ENCODE results near the gene CCT7. TPM values are rescaled to one million over a fixed set of nuclear protein-coding genes. Genes with fewer than 3 reads are reported as not detected.
A peak's percentile ranks its signal among the peaks of the same experiment; 100 is the strongest.

CCT7 gene
- total and polyA plus RNA-seq, 8 donors = 72.7 to 141 (median 105) TPM

DNA sequence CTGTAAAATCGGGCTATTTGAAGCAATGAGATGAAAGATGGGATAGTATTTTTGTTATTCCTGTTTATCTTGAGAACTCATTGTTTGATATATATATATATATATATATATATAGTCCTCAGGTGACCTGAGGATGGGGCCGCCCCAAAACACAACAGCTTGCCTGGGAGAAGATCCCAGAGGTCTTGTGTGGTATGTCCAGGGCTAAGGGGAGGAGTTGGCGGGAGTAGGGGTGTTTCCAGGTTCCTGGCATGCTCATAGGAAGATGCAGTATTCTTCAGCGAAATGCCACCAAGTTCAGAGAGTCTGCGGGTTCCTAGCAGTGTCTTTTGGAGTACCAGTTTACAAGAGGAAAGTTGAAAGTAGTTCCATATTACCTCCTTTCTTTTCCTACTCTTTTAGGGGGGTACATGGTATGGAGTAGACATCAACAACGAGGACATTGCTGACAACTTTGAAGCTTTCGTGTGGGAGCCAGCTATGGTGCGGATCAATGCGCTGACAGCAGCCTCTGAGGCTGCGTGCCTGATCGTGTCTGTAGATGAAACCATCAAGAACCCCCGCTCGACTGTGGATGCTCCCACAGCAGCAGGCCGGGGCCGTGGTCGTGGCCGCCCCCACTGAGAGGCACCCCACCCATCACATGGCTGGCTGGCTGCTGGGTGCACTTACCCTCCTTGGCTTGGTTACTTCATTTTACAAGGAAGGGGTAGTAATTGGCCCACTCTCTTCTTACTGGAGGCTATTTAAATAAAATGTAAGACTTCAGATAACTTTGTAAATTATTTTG lies 18.3 kb downstream of the CCT7 start:
- peaks cover 0 to 5% (median 0%) of the 10 kb centered on the region in 3 donors for H3K4me1 ChIP-seq
- intact Hi-C loops (cut with DNase I) = no loop called here
- ATAC-seq (no peak), FAIRE-seq (no peak), DNase-seq (peak in 1 of 6 donors; percentile 45)
- peaks cover 8 to 47% (median 19%) of the 10 kb centered on the region in 3 donors for H3K36me3 ChIP-seq
- H3K4me3 ChIP-seq = no peak overlapping the region
- no peaks in the 10 kb centered on the region for H3K9me3 ChIP-seq
- no peak overlapping the region for H3K27ac ChIP-seq
- H3K27me3 ChIP-seq = no peaks in the 10 kb centered on the region
- TF ChIP-seq, protein P1, sequence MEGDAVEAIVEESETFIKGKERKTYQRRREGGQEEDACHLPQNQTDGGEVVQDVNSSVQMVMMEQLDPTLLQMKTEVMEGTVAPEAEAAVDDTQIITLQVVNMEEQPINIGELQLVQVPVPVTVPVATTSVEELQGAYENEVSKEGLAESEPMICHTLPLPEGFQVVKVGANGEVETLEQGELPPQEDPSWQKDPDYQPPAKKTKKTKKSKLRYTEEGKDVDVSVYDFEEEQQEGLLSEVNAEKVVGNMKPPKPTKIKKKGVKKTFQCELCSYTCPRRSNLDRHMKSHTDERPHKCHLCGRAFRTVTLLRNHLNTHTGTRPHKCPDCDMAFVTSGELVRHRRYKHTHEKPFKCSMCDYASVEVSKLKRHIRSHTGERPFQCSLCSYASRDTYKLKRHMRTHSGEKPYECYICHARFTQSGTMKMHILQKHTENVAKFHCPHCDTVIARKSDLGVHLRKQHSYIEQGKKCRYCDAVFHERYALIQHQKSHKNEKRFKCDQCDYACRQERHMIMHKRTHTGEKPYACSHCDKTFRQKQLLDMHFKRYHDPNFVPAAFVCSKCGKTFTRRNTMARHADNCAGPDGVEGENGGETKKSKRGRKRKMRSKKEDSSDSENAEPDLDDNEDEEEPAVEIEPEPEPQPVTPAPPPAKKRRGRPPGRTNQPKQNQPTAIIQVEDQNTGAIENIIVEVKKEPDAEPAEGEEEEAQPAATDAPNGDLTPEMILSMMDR (IDR thresholded peaks at IDR 0.05) = no peak
- WGBS, 2 donors = 89 to 95% methylated on average over 17 of the region's 17 CpGs

DNA sequence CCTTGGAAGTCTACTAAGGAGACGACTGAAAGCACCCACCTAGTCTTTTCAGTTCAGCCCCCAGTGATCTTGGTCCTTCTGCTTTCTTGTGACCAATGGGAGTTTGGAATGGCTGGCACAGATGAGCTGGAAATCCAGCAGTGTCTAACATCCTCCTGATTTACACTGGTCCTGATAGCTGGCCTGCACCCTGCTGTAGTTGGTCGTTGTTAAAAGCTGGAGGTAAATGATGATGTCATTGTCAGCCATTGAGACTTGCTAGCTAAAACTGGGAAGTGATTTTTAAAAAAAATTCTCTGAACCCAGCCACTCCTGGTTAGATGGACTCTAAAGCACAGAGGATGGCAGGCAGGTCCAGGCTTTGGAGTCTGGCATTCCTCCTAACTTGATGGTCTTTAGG lies 19.3 kb downstream of the CCT7 start:
- no peaks in the 10 kb centered on the region for H3K9me3 ChIP-seq
- no peak overlapping the region for H3K27ac ChIP-seq
- H3K27me3 ChIP-seq = no peaks in the 10 kb centered on the region
- no peak for ATAC-seq
- WGBS, 2 donors = 59 to 79% methylated on average over 2 of the region's 2 CpGs
- peaks cover 7 to 39% (median 15%) of the 10 kb centered on the region in 3 donors for H3K36me3 ChIP-seq
- H3K4me1 ChIP-seq = peaks cover 0 to 5% (median 0%) of the 10 kb centered on the region in 3 donors
- H3K4me3 ChIP-seq = no peak overlapping the region
- FAIRE-seq = no peak
- intact Hi-C loops (cut with DNase I) = no loop called here
- DNase-seq = no peak
- TF ChIP-seq, protein P1 (IDR thresholded peaks at IDR 0.05) = no peak

DNA sequence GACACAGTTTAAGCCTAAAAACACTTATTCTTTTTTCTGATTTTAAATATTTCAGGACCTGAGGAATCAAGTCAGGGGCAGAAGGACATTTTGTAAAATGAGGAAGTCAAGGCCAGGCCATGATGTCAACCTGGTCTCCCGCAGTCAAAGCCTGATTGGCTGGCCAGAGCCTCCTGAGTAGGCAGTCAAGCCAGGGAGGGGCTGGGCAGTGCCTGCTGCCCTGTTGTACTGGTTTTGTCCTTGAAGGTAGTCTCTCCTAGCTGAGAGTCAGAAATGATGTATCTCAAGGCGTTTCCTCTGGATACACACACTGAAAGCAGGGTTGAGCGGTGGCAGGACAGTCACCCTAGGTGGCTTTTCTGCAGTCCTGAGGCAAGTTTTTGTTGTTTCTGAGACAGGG lies 19.8 kb downstream of the CCT7 start:
- H3K4me3 ChIP-seq = no peak overlapping the region
- intact Hi-C loops (cut with DNase I) = no loop called here
- TF ChIP-seq, protein P1 (IDR thresholded peaks at IDR 0.05) = no peak
- FAIRE-seq (no peak), DNase-seq (no peak), ATAC-seq (peak in 3 of 4 donors; percentile 9 to 51 (median 16))
- H3K27ac ChIP-seq = no peak overlapping the region
- H3K4me1 ChIP-seq = peaks cover 0 to 5% (median 0%) of the 10 kb centered on the region in 3 donors
- H3K36me3 ChIP-seq = peaks cover 3 to 34% (median 11%) of the 10 kb centered on the region in 3 donors
- WGBS, 2 donors = 79 to 82% methylated on average over 3 of the region's 3 CpGs
- no peaks in the 10 kb centered on the region for H3K9me3 ChIP-seq
- no peaks in the 10 kb centered on the region for H3K27me3 ChIP-seq

DNA sequence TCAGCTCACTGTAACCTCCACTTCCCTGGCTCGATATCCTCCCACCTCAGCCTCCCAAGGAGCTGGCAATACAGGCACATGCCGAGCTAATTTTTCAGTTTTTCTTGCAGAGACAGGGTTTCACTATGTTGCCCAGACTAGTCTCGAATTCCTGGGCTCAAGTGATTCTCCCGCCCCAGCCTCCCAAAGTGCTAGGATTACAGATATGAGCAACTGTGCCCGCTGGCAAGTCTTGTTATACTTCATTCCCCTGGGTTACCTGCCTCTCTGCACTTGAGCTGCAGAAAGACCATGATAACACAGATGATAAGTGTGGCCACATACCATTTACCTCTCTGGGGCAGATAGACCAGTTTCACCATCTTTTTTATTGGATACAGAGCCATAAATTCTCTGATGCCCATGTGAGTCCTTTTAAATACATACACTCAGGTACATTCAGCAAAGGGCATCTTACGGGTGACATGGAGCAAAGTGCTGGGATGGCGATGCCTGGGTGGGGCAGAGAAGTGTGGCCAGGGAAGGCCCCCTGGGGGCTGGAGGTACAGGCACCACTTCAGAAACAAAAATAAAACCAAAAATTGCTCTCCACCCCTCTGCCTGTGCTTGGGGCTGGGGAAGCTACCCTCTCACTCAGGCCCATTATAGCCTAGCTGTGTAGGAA lies 20.4 kb downstream of the CCT7 start:
- H3K36me3 ChIP-seq = peaks cover 0 to 28% (median 11%) of the 10 kb centered on the region in 3 donors
- intact Hi-C loops (cut with DNase I) = no loop called here
- DNase-seq (no peak), ATAC-seq (no peak), FAIRE-seq (no peak)
- 91 to 96% methylated on average over 7 of the region's 7 CpGs for WGBS, 2 donors
- H3K9me3 ChIP-seq = no peaks in the 10 kb centered on the region
- H3K4me1 ChIP-seq = peaks cover 0 to 5% (median 0%) of the 10 kb centered on the region in 3 donors
- no peak overlapping the region for H3K4me3 ChIP-seq
- TF ChIP-seq, protein P1 (IDR thresholded peaks at IDR 0.05) = no peak
- no peak overlapping the region for H3K27ac ChIP-seq
- H3K27me3 ChIP-seq = no peaks in the 10 kb centered on the region

All from pancreas (tissue), 10 donors.